ENCODE measurements around the gene TSPEAR.

GRCh38 chr21:44757731-44758130 is 46.4 kb upstream of the TSPEAR start:
- TF ChIP-seq POLR2A (IDR thresholded peaks at IDR 0.05) (no peak), CTCF (IDR thresholded peaks at IDR 0.05 in 8 of 11, conservative IDR thresholded peaks at IDR 0.05 in 3 of 11) (no peak)

Data from spleen (tissue), 7 donors.